Measurements from ENCODE around the gene UBAC2.

UBAC2 gene

DNA sequence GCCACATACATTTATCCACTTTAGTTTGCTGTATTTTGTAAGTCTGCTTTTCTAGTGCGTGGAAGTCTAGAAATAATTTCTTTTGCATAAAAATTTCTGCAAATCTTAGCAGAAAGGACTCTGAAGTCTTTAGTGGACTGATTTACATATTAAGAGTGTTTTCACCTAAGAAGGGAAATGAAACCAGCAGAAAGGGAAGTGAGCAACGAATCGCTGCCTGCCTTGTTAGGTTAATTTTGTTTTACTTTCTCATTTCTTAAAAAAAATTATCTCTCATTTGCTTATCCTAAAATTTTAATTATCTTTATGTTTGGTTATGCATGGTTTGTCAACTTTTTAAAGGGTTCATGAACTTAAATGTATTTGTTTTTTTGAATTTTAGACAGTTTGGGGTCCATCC is 58.3 kb downstream of the UBAC2 start:
- H3K27ac ChIP-seq, result no peak overlapping the region
- TF ChIP-seq, protein P1, sequence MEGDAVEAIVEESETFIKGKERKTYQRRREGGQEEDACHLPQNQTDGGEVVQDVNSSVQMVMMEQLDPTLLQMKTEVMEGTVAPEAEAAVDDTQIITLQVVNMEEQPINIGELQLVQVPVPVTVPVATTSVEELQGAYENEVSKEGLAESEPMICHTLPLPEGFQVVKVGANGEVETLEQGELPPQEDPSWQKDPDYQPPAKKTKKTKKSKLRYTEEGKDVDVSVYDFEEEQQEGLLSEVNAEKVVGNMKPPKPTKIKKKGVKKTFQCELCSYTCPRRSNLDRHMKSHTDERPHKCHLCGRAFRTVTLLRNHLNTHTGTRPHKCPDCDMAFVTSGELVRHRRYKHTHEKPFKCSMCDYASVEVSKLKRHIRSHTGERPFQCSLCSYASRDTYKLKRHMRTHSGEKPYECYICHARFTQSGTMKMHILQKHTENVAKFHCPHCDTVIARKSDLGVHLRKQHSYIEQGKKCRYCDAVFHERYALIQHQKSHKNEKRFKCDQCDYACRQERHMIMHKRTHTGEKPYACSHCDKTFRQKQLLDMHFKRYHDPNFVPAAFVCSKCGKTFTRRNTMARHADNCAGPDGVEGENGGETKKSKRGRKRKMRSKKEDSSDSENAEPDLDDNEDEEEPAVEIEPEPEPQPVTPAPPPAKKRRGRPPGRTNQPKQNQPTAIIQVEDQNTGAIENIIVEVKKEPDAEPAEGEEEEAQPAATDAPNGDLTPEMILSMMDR (IDR thresholded peaks at IDR 0.05), result no peak
- no peak for TF ChIP-seq ZFX (IDR thresholded peaks at IDR 0.05; ENCODE audit: borderline replicate concordance)

DNA sequence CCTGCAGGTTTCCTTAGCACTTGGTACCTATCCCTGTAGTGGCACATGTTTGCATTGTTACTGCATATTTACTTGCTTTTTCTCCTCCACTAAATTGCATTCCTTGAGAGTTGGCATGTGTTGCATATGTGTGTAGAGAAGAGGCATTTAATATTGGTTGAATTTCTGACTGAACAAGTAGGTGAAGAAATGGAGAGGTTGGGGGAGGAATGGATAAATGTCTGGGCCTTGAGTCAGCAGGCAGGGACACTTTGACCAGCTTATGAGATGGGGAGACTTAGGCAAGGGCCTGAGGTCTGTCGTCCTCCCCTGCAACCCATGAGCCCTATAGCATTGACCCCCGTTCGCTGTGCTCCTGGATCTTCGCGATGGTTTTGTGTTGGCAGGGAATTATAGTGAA is 59.6 kb downstream of the UBAC2 start:
- H3K27ac ChIP-seq, result no peak overlapping the region
- TF ChIP-seq ZFX (IDR thresholded peaks at IDR 0.05; ENCODE audit: borderline replicate concordance), result no peak
- TF ChIP-seq, protein P1 (IDR thresholded peaks at IDR 0.05), result no peak

DNA sequence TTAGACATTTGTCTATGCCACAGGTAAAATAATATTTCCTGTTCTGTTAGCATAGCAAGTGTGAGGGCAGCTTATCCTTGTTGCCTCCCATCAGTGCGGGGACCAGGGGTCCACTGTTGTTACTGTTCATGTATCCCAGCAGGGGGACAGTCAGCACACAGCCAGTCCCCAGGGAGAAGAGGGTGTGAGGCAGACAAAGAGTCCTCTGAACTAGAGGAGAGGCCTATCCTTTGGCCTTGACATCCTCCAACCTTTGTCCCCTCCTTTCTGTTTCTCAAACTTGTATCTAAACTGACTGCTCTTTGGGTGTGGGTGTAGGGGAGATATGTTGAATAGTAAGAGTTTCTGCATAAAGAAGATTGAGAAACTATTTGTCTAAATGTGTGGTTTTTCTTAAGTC is 60.4 kb downstream of the UBAC2 start:
- H3K27ac ChIP-seq, result no peak overlapping the region
- TF ChIP-seq, protein P1 (IDR thresholded peaks at IDR 0.05), result no peak

DNA sequence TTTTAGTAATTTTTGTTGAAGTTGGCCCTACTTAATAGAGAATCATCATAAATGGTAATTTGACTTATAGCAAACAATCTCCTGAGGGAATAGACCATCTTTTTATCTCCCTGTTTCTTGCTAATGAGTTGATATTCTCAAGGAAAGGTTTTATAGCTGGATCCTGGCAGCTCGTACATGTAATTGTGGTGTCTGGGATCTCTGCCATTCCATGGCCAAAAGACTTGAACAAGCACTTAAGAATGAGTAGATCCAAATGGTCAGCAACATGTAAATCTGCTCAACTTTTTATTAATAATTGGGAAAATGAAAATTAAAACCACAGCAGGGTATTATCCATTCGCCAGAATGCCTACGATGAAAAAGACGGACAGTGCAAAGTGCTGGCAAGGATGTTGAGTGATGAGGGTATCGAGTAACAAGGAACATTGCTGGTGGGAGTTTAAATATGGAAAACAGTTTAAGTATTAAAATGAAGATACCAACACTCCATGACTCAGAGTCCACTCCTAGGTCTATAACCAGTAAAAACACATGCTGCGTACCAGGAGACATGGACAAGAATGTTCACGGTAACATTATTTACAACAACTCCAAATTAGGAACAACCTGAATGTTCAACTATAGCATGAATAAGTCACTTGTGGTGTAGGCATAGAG is 62.6 kb downstream of the UBAC2 start:
- no peak for TF ChIP-seq ZFX (IDR thresholded peaks at IDR 0.05; ENCODE audit: borderline replicate concordance)
- TF ChIP-seq, protein P1 (IDR thresholded peaks at IDR 0.05), result no peak
- no peak overlapping the region for H3K27ac ChIP-seq

DNA sequence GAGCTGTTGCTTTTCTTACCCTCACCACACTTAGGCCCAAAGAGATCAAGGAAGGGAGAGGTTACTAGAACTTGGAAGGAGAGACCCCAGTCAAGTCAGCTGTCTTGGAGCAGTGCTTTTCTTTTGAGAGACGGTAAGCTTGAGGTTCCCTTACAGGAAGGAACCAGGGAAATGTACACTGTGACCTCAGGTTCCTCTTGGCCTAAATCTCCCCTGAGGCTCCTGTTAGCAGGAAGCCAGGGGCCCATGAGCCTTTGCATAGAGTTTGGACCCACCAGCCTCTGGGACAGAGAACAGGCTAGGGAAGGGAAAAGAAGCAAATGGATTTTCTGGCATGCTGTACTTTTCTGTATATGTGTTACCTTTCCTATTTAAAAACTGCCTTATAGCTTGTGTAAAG is 63.4 kb downstream of the UBAC2 start:
- TF ChIP-seq ZFX (IDR thresholded peaks at IDR 0.05; ENCODE audit: borderline replicate concordance), result no peak
- TF ChIP-seq, protein P1 (IDR thresholded peaks at IDR 0.05), result no peak

DNA sequence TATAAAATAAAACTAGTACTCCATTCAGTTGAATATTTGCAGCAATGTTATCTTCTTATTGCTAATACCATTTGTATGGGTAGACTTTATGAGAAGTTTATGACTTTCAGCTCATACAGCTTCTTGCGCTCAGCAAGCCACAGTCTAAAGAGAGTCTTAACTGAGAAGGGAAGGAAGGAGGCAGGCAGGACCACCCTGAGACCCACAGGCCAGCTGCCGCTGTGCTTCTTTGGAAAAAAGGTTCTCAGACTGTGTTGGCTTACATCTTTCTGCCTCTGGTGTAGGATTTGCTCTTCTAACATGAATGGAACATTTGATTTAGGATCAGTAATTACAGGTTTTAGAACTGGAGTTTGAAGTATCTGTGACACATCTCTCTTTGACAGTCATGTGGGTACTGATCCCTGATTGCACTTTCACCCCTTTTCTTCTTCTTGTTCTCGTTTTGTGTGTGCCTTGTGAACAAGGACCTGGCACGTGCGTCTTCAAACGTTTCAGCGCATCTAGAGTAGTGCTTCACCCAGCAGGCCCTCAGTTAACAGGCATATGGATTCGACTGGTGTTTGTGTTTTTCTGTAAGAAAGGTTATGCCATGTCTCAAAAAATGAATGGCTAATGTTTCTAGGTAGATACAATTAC is 64.6 kb downstream of the UBAC2 start:
- no peak for TF ChIP-seq ZFX (IDR thresholded peaks at IDR 0.05; ENCODE audit: borderline replicate concordance)
- TF ChIP-seq, protein P1 (IDR thresholded peaks at IDR 0.05), result no peak
- H3K27ac ChIP-seq, result no peak overlapping the region

More for the DNA sequence above, 63.4 kb downstream of the UBAC2 start:
- no peak overlapping the region for H3K27ac ChIP-seq

DNA sequence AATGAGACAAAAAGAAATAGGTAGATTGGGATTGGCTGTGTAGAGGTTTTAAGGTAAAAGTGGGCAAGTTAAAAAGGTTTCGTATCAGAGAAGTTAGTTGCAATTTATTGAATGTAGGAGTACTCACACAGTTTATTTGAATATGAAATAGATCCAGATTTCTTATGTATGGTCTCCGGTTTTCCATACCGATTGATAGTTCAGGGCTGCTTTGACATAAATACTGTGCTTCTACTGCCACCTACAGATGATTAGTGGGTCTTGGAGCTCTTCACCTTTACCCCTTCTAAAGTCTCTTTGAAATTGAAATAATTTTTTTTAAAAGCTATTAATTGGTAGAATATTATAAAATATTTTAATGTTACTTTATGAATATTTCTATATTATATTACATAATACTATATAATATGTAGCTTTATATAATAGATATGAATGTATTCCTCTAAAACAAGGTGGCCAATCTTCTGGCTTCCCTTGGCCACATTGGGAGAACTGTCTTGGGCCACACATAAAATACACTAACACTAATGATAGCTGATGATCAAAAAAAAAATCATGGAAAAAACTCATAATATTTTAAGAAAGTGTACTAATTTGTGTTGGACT is 65.3 kb downstream of the UBAC2 start:
- TF ChIP-seq ZFX (IDR thresholded peaks at IDR 0.05; ENCODE audit: borderline replicate concordance), result no peak
- TF ChIP-seq, protein P1 (IDR thresholded peaks at IDR 0.05), result peak; percentile 67
- H3K27ac ChIP-seq, result no peak overlapping the region
